Fibroblast of skin of back (primary cell): ENCODE data around the gene RALBP1. TPM values are rescaled to one million over a fixed set of nuclear protein-coding genes. Genes with fewer than 3 reads are reported as not detected.
"Not testable (repeated sequence)": the region's sequence is repeated elsewhere in the genome, so short reads cannot be mapped to it uniquely, and the experiment has no call there.

ENCODE experiments used
- DNase-seq: peaks from one replicate; pipeline ENCODE4 v3.0.0-alpha.2; 2013
- polyA plus RNA-seq, 2 experiments: library from polyadenylated mRNA; unstranded; fragments of 120-200 nt; gene quantifications; one replicate each; pipeline ENCODE4 v1.2.1, GENCODE V29; 2013; ENCODE audit not compliant: insufficient read length in 2 of 2

The RALBP1 gene
- polyA plus RNA-seq (2013, experiment 1 of 2; ENCODE audit: insufficient read length) = 52.0 TPM
- 51.6 TPM for polyA plus RNA-seq (2013, experiment 2 of 2; ENCODE audit: insufficient read length)

GRCh38 chr18:9474983-9475642, at the start of gene RALBP1:
Gene RALBP1, plus strand, starts transcription at chr18:9475513. Its CDS starts 37,533 bp downstream, at chr18:9513046.
- peak; percentile 100 for DNase-seq

DNA sequence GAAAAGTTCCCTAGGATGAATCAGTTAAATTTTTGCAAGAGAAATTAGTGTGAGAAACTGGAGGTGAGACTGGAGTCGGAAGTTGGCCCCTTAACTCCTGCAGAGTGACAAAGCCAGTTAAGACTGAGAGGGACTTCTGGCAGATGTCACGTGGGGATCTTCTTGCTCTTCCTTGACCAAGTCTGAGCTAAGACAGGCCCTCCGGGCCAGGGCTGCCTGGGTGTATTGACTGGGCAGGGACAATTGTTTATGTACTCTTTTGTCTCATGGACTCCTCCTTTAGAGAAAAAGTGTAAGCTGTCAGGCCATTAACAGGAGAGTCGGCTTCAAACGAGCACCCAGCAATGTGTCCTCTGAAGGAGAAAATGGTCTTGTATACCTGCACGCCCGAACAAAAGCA, 48.6 kb upstream of the RALBP1 start:
- DNase-seq = no peak

DNA sequence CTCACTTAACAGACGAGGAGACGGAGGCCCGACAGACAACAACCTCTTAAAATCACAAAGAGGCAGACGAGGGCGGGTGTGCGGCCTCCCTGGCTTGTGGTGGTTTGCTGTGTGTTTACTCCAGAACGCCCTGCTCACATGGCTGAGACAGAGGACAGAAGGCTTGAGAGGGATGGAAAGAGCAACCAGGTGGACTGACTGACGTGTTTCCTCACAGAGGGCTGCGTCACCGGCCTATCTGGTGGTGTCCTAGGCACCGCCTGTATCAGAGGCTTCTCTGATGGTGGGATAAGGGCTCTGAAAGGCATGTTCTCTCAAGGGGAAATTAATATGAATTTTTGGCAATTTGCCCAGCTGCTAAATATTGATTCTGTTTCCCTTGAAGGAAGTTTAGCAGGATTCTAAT, 47.0 kb upstream of the RALBP1 start:
- DNase-seq = no peak

DNA sequence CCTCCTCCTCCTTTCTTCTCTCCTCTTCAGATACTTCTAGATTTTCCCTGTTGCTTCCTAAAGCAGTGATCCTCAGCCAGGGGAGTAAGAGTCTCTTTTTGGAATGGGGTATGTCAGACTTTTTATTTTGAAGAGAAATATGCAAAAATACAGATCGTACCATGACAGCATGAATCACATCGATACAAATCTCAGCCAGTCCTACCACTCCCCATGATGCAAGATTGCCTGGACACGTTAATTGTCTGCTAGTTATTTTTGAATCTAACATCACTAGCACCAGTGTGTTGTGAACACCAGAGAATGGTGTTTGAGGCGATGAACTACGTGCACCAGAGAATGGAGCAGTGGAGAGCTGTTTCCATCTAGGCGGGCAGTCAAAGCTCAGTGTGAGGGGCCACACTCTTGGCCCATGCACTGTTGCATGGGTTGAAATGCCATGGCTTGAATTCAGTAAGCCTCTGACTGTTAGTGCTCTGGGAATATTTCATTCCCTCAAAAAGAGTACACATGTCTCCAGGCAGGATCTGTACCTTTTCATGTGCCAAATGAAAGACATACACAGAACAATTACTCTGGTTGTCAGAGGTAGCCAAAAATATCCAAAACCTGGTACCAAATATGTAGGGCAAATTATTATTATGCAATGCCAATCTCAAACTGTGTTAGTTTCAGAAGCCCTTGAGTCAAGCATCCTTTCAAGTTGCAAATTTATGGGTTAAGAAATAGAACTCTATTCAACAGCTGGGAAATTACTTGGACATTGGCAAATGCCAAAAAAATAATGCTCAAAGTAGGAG, 46.3 kb upstream of the RALBP1 start:
- DNase-seq = no peak

- peak; percentile 45 for DNase-seq
Observed at GRCh38 chr18:9429662-9429993, 45.7 kb upstream of the RALBP1 start.

DNA sequence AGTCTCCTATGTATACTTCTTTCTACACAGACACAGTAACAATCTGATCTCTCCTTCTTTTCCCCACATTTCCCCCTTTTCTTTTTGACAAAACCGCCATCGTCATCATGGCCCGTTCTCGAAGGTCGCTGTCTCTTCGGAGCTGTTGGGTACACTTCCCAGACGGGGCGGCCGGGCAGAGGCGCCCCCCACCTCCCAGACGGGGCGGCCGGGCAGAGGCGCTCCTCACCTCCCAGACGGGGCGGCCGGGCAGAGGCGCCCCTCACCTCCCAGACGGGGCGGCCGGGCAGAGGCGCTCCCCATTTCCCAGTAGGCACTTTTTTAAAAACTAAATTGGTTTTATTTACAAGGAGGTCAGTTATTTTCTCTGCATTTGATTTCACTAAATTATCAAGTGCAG, 45.0 kb upstream of the RALBP1 start:
- DNase-seq = not testable (repeated sequence)

DNA sequence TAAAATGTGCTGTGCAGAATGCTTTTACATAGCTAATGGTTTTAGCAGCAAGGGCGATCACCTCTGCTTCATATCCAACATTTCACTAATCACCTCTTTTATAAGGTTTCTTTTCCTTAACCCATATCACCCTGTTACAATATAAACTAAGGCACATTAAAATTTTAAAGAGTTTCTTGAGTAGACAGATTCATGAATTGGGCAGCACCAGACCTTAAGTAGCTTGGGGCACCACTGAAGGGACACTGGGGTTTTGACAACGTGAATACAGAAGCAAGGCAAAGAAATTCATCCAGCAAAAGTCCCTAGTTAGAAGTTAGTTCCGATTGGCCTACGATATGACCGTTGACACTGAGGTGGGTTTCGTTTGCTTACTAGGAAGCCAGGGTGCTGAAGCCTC, 44.0 kb upstream of the RALBP1 start:
- no peak for DNase-seq

DNA sequence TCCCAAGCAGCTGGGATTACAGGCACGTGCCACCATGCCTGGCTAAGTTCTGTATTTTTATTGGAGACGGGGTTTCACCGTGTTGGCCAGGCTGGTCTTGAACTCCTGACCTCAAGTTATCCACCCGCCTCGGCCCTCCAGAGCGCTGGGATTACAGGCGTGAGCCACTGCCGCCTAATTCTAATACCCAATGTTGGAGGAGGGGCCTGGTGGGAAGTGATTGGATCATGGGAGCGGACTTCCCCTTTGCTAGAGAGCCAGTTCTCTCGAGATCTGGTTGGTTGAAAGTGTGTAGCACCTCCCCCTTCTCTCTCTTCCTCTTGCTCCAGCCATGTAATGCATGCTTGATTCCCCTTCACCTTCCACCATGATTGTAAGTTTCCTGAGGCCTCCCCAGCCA, 42.2 kb upstream of the RALBP1 start:
- not testable (repeated sequence) for DNase-seq

DNA sequence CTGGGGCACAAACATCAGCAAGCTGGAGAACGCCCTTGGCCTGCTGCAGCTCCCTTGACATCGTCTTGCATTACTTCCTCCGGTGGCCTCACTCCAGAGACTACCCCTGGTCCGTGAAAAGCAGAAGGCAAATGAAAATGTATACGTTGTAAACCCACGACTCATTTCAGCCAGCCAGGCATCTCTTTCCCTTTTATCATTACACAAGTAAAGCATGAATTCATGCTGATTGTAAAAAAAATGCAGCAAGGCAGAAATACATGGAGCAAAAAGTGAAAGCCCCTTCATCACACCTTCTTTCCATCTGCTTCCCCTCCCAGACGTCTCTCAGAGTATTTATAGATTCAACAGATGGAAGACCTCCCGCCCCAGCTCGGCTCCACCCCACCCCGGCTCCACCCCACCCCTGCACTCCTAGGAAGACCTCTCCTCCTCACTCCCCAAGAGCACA, 41.6 kb upstream of the RALBP1 start:
- no peak for DNase-seq

GRCh38 chr18:9434122-9434701, 41.1 kb upstream of the RALBP1 start:
- DNase-seq = no peak

- no peak for DNase-seq
Observed at GRCh38 chr18:9435041-9435440, 40.3 kb upstream of the RALBP1 start.

GRCh38 chr18:9436206-9436929, 38.9 kb upstream of the RALBP1 start:
- DNase-seq = no peak

- peak; percentile 59 for DNase-seq
Observed at GRCh38 chr18:9437021-9437437, 38.3 kb upstream of the RALBP1 start.

DNA sequence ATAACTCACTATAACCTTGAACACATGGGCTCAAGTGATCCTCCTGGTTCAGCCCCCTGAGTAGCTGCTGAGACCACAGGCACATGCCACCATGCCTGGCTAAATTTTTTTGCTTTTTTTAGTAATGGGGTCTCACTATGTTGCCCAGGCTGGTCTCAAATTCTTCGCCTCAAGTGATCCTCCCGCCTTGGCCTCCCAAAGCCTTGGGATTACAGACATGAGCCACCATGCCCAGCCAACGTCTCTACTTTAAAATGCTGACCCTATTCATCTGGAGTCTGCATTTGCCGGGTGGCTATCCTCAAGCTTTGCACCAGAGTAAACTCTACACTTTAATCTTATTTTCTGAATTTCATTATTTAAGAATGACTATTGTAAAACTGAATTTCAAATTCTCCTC, 37.6 kb upstream of the RALBP1 start:
- no peak for DNase-seq

- no peak for DNase-seq
Observed at GRCh38 chr18:9441061-9441460, 34.3 kb upstream of the RALBP1 start.

DNA sequence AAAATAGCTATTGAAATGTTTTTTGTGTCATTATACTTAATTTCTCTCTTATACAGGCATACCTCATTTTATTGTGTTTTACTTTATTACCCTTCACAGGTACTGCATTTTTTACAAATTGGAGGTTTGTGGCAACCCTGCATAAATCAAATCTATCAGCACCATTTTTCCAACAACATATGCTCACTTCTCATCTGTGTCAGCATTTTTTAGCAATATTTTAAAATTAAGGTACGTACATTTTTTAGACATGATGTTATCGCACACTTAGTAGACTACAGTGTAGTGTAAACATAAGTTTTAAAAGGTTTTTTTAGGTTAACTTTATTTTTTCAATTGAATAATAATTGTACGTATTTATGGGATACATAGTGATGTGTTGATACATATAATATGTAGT, 30.8 kb upstream of the RALBP1 start:
- DNase-seq = no peak

GRCh38 chr18:9446839-9447238, 28.5 kb upstream of the RALBP1 start:
- DNase-seq = no peak

GRCh38 chr18:9447334-9447733, 28.0 kb upstream of the RALBP1 start:
- no peak for DNase-seq

DNA sequence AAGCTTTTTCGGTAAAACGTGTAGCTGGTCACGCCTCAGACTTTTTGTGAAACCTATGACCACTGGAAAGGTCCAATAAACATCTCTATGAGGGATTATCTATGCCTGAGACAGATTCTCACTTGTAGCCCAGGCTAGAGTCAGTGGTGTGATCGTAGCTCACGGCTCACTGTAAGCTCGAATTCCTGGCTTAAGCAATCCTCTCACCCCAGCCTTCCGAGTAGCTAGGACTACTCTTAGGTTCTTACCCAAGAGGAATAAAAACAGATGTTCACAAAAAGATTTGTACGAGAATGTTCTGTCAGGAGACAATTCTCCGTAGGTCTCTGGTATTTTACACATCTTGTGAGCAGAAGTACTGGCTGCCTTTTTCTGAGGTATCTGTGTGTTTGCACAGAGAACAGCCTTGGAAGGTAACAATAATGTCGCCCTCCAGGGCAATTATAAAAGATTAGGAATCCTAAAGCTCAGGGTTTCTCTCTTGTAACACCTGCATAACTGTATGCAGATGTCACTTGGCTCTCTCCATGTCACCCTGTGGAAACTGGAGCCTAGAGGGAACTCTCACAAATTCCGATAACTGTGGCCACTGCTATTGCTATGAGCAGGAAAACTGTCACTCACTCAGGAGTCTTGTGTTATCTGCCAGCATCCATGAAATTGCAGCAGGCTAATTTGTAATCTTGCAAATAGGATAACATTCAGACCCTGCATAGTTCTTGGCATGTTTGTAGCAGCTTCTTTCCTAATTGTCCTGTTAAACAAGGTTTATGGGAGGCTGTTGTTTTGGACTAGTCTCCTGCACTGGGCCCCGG, 25.5 kb upstream of the RALBP1 start:
- DNase-seq = no peak

DNA sequence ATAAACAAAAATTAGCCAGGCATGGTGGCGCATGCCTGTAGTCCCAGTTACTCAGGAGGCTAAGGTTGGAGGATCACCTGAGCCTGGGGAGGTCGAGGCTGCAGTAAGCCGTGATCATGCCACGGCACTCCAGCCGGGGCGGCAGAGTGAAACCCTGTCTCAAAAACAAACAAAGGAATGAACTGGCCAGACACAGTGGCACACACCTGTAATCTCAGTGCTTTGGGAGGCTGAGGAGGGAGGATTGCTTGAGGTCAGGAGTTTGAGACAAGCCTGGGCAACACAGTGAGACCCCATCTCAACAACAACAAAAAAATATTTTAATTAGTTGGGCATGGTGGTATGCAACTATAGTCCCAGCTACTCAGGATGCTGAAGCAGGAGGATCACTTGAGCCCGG, 24.4 kb upstream of the RALBP1 start:
- DNase-seq = not testable (repeated sequence)

GRCh38 chr18:9453283-9453682, 22.0 kb upstream of the RALBP1 start:
- no peak for DNase-seq

DNA sequence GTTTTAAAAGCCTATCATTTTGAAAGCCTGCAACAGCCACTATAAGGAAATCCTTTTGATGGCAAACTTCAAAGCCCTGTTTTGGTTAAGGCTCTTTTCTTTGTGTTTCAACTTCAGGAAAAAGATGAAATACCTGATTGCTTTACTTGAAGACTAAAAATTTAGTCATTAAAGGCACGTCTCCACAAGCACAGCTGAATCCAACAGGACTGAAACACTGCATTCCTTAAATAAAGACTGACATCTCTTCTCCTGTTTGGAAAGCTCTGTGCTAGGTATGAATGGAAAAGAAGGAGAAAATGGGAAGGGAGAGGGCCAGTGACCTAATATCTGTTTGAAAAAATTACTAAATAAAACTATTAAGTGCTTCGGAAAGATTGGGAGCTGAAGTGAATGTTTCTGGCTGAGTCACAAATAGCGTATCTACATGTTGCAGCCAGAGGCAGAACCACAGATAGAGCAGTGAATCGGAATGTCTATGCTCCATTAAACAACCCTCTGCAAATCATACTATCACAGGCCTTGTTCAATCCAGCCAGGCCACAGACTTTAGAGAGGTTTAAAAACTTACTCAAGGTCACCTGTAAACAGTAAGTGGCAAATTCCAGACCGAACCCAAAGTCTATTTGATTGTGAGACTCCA, 21.1 kb upstream of the RALBP1 start:
- DNase-seq = no peak
